HepG2 (cell line): Measurements from ENCODE around the gene SLC5A5.

ENCODE experiments used
- ARNT ChIP-seq: fragments of 450-650 bp; IDR thresholded peaks from 2 replicates; pipeline ENCODE4 v1.6.1; 2017
- CEBPB ChIP-seq: IDR thresholded peaks from 2 replicates; pipeline ENCODE4 v1.6.1; 2011; ENCODE audit warnings: low read depth, low read length, improper control_type of control experiment, borderline replicate concordance
- EP300 ChIP-seq, 3 experiments: sonication (generic) in 1 of 3; formaldehyde crosslinking in 1 of 3; IDR thresholded peaks; 2 replicates each; pipeline versions ENCODE4 v1.5.1 to v1.6.1; 2011 to 2020; ENCODE audit warnings: low read depth in 2 of 3, low read length in 2 of 3, borderline replicate concordance in 1 of 3, improper control_type of control experiment in 1 of 3, mild to moderate bottlenecking in 1 of 3, missing genetic modification reagents in 1 of 3, moderate library complexity in 1 of 3
- NR2F1 ChIP-seq, 2 experiments: fragments of 450-650 bp in 1 of 2; formaldehyde crosslinking in 1 of 2; IDR thresholded peaks; 2 replicates each; pipeline versions ENCODE4 v1.5.0 to v1.6.1; 2016 to 2020; ENCODE audit warnings: mild to moderate bottlenecking in 1 of 2, missing compliant biosample characterization in 1 of 2, missing genetic modification reagents in 1 of 2, moderate library complexity in 1 of 2
- POLR2A ChIP-seq, 2 experiments: IDR thresholded peaks; 2 replicates each; pipeline ENCODE4 v1.6.1; 2011; ENCODE audit warnings: low read depth in 2 of 2, low read length in 2 of 2, mild to moderate bottlenecking in 1 of 2, moderate library complexity in 1 of 2; ENCODE audit not compliant: insufficient read depth in 1 of 2
- SP1 ChIP-seq, 2 experiments: fragments of 450-650 bp in 1 of 2; sonication (generic) in 1 of 2; formaldehyde crosslinking in 1 of 2; IDR thresholded peaks; 2 replicates each; pipeline versions ENCODE4 v1.4.0 to v1.6.1; 2016 to 2020; ENCODE audit warnings: missing genetic modification reagents in 1 of 2
- SRF ChIP-seq: IDR thresholded peaks from 2 replicates; pipeline ENCODE4 v1.6.1; 2011; ENCODE audit warnings: mild to moderate bottlenecking, low read depth, low read length, moderate library complexity
- STAG1 ChIP-seq: sonication (generic); formaldehyde crosslinking; IDR thresholded peaks from 2 replicates; pipeline ENCODE4 v1.4.0; 2020; ENCODE audit warnings: missing genetic modification reagents
- YY1 ChIP-seq: IDR thresholded peaks from 2 replicates; pipeline ENCODE4 v1.6.1; 2011; ENCODE audit warnings: low read length, low read depth, moderate library complexity, mild to moderate bottlenecking; ENCODE audit not compliant: insufficient read depth, insufficient replicate concordance
- ZNF138 ChIP-seq: sonication (generic); formaldehyde crosslinking; IDR thresholded peaks from 2 replicates; pipeline ENCODE4 v1.5.0; 2020; ENCODE audit warnings: mild to moderate bottlenecking, low read depth, missing genetic modification reagents
- ZNF790 ChIP-seq: sonication (generic); formaldehyde crosslinking; IDR thresholded peaks from 2 replicates; pipeline ENCODE4 v1.8.0; 2022; ENCODE audit warnings: missing genetic modification reagents, mild to moderate bottlenecking, borderline replicate concordance
- TF ChIP-seq, protein P1 (sequence below): sonication (generic); formaldehyde crosslinking; IDR thresholded peaks from 2 replicates; pipeline ENCODE4 v1.5.0; 2020; ENCODE audit warnings: mild to moderate bottlenecking, missing genetic modification reagents, moderate library complexity
- TF ChIP-seq, protein P2 (sequence below): sonication (generic); formaldehyde crosslinking; IDR thresholded peaks from 2 replicates; pipeline ENCODE4 v1.8.0; 2023; ENCODE audit warnings: mild to moderate bottlenecking, missing genetic modification reagents
- TF ChIP-seq, protein P3 (sequence below): sonication (generic); IDR thresholded peaks from 2 replicates; pipeline ENCODE4 v1.6.1; 2016; ENCODE audit warnings: low read depth, borderline replicate concordance

GRCh38 chr19:17908244-17908643, 36.5 kb downstream of the SLC5A5 start:
- TF ChIP-seq NR2F1 (CRISPR knock-in tag; IDR thresholded peaks at IDR 0.05) (no peak), POLR2A (IDR thresholded peaks at IDR 0.05; ENCODE audit: insufficient read depth in 1 of 2, low read depth in 2 of 2, low read length in 2 of 2) (no peak), EP300 (IDR thresholded peaks at IDR 0.05; ENCODE audit: low read depth in 2 of 2, low read length in 2 of 2) (no peak), EP300 (CRISPR knock-in tag; IDR thresholded peaks at IDR 0.05; ENCODE audit: borderline replicate concordance) (no peak), SP1 (IDR thresholded peaks at IDR 0.05) (no peak), SP1 (CRISPR knock-in tag; IDR thresholded peaks at IDR 0.05) (no peak), ARNT (no peak), ZNF138 (CRISPR knock-in tag) (no peak), STAG1 (CRISPR knock-in tag) (no peak), SRF (no peak), ZNF790 (CRISPR knock-in tag) (no peak), CEBPB (no peak), YY1 (no peak)
- TF ChIP-seq, protein P1, sequence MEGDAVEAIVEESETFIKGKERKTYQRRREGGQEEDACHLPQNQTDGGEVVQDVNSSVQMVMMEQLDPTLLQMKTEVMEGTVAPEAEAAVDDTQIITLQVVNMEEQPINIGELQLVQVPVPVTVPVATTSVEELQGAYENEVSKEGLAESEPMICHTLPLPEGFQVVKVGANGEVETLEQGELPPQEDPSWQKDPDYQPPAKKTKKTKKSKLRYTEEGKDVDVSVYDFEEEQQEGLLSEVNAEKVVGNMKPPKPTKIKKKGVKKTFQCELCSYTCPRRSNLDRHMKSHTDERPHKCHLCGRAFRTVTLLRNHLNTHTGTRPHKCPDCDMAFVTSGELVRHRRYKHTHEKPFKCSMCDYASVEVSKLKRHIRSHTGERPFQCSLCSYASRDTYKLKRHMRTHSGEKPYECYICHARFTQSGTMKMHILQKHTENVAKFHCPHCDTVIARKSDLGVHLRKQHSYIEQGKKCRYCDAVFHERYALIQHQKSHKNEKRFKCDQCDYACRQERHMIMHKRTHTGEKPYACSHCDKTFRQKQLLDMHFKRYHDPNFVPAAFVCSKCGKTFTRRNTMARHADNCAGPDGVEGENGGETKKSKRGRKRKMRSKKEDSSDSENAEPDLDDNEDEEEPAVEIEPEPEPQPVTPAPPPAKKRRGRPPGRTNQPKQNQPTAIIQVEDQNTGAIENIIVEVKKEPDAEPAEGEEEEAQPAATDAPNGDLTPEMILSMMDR (CRISPR knock-in tag) = no peak
- TF ChIP-seq, protein P2, sequence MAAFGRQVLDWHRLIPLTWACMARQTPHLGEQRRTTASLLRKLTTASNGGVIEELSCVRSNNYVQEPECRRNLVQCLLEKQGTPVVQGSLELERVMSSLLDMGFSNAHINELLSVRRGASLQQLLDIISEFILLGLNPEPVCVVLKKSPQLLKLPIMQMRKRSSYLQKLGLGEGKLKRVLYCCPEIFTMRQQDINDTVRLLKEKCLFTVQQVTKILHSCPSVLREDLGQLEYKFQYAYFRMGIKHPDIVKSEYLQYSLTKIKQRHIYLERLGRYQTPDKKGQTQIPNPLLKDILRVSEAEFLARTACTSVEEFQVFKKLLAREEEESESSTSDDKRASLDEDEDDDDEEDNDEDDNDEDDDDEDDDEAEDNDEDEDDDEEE (CRISPR knock-in tag) = no peak
- TF ChIP-seq, protein P3, sequence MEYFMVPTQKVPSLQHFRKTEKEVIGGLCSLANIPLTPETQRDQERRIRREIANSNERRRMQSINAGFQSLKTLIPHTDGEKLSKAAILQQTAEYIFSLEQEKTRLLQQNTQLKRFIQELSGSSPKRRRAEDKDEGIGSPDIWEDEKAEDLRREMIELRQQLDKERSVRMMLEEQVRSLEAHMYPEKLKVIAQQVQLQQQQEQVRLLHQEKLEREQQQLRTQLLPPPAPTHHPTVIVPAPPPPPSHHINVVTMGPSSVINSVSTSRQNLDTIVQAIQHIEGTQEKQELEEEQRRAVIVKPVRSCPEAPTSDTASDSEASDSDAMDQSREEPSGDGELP = no peak
